SK-N-SH (cell line): Measurements from ENCODE around the gene PLCE1.

Experiments
- EZH2phosphoT487 ChIP-seq: fragments of 200-600 bp; sonication (generic); IDR thresholded peaks from 2 replicates; pipeline ENCODE4 v1.6.1; 2017; ENCODE audit warnings: low read depth, mixed run types, mild to moderate bottlenecking, antibody characterized with exemption, moderate library complexity, borderline replicate concordance
- GABPA ChIP-seq: IDR thresholded peaks from 2 replicates; pipeline ENCODE4 v1.4.0; 2012; ENCODE audit warnings: low read depth, mild to moderate bottlenecking
- RCOR1 ChIP-seq: fragments of 150-350 bp; IDR thresholded peaks from 2 replicates; pipeline ENCODE4 v1.6.1; 2017; ENCODE audit warnings: antibody characterized with exemption, low read length
- SIN3A ChIP-seq: IDR thresholded peaks from 2 replicates; pipeline ENCODE4 v1.6.1; 2012; ENCODE audit warnings: low read depth, mild to moderate bottlenecking, low read length, moderate library complexity, borderline replicate concordance
- TF ChIP-seq, protein P1 (sequence below): fragments of 150-350 bp; IDR thresholded peaks from 2 replicates; pipeline ENCODE4 v1.6.1; 2017; ENCODE audit warnings: antibody characterized with exemption, low read length, low read depth, borderline replicate concordance
- TF ChIP-seq, protein P2 (sequence below): fragments of 200-600 bp; sonication (generic); IDR thresholded peaks from 2 replicates; pipeline ENCODE4 v1.6.1; 2017; ENCODE audit warnings: antibody characterized with exemption, mild to moderate bottlenecking, moderate library complexity

DNA sequence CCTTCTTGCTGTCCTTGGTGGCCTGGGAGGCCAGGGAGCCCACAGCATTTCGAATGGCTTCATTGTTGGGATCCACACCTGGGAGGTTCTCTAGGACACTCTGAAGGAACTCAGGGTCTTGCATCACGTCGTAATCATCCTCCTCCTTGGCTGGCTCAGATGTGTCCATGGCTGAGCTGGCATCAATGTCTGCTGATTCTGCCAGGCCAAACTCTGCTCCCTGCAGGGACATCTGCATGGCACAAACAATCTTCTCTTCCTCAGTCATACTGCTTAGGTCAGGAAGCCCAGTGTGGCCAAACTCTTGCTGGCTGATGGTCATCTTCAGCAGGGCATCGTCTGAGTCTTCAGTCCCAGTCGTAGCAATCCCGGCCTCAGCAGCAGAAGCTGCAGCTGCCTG lies 34.9 kb upstream of the PLCE1 start:
- TF ChIP-seq, protein P1, sequence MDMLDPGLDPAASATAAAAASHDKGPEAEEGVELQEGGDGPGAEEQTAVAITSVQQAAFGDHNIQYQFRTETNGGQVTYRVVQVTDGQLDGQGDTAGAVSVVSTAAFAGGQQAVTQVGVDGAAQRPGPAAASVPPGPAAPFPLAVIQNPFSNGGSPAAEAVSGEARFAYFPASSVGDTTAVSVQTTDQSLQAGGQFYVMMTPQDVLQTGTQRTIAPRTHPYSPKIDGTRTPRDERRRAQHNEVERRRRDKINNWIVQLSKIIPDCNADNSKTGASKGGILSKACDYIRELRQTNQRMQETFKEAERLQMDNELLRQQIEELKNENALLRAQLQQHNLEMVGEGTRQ = no peak
- TF ChIP-seq, protein P2, sequence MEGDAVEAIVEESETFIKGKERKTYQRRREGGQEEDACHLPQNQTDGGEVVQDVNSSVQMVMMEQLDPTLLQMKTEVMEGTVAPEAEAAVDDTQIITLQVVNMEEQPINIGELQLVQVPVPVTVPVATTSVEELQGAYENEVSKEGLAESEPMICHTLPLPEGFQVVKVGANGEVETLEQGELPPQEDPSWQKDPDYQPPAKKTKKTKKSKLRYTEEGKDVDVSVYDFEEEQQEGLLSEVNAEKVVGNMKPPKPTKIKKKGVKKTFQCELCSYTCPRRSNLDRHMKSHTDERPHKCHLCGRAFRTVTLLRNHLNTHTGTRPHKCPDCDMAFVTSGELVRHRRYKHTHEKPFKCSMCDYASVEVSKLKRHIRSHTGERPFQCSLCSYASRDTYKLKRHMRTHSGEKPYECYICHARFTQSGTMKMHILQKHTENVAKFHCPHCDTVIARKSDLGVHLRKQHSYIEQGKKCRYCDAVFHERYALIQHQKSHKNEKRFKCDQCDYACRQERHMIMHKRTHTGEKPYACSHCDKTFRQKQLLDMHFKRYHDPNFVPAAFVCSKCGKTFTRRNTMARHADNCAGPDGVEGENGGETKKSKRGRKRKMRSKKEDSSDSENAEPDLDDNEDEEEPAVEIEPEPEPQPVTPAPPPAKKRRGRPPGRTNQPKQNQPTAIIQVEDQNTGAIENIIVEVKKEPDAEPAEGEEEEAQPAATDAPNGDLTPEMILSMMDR = no peak
- TF ChIP-seq GABPA (no peak), SIN3A (no peak), RCOR1 (no peak), EZH2phosphoT487 (no peak)
